CD4-positive, alpha-beta T cell treated with Interleukin-10 for 1 hour (primary cell): Measurements from ENCODE around the gene ESRRA.

Experiments used
- DNase-seq: peaks from one replicate; pipeline ENCODE4 v3.0.0-alpha.2; 2020

ESRRA gene

DNA sequence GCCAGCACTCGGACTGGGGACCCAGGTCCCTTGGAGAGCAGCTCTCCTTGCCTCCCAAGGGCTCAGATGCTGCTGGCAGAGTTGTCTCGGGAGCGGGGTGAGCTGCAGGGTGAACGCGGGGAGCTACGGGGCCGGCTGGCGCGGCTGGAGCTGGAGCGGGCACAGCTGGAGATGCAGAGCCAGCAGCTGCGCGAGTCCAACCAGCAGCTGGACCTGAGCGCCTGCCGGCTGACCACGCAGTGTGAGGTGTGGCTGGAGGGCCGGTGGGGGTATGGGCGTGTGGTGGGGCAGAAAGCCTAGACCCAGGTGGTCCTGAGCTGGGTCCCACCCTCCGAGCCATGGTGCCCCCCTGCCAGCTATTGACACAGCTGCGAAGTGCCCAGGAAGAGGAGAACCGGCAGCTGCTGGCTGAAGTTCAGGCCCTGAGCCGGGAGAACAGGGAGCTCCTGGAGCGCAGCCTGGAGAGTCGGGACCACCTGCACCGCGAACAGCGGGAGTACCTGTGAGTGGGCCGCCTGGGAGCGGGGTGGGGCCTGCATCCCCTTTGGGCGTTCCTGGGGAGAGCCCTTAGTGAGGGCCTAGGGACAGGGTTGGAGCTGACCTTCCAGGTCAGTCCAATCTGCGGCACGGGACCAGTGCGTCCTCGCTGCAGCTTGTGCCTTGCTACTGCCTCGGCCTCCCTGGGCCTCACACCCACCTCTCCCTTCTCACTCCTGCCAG lies 47.8 kb downstream of the ESRRA start:
- no peak for DNase-seq

DNA sequence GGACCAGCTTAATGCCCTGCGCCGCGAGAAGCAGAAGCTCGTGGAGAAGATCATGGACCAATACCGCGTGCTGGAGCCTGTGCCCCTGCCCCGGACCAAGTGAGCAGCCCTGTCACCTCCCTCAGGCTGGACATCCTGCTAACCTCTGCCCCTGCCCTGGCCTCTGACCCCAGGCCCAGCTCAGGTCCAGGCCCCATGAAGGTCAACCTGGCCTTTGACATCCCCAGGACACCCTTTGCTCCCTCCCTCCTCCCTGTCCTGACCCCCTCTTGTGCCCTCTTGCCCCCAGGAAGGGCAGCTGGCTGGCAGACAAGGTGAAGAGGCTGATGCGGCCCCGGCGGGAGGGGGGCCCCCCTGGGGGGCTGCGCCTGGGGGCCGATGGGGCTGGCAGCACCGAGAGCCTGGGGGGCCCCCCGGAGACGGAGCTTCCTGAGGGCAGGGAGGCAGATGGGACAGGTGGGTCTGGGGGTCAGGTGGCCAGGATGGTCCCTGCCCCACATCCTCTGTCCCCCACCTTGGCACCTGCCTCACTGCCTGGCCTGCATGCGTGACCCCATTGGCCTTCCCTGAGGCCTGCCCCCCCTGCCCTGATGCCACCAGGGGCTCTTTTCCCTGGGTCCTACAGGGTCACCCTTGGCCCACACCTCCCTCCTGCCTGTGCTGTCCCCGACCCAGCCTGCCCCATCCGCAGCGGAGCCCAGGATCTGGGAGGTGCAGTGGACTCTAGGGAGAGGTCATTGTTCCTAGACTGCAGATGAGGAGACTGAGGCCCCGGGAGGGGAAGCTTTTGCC lies 48.6 kb downstream of the ESRRA start:
- no peak for DNase-seq

DNA sequence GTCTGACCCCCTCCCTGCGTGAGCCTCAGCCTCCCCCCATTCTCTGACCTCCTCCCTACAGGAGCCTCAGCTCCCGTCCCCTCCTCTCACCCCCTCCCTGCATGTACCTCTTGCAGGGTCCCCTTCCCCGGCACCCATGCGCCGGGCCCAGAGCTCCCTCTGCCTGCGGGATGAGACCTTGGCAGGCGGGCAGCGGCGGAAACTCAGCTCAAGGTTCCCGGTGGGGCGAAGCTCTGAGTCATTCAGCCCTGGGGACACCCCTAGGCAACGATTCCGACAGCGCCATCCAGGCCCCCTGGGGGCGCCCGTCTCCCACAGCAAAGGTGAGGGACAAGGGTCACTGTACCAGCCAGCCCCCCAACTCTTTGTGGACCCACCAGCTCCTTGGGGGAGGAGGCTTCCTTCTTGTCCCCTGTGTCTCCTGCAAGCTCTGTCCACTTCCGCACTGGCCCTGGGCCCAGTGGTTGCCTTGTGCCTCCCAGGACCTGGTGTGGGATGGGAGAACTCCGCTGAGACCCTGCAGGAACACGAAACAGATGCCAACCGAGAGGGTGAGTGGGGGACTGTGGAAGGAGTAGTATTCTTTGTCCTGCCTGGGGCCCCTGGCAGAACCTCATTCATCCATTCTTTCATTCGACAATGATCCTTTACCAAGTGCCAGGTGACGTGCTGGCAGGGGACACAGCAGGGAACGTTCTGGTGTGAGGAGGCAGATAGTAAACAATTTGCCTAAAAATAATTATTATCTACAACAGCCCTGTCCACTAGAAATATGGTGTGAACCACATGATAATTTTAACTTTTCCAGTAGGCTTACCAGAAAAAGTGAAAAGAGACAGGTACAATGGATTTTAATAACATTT lies 50.0 kb downstream of the ESRRA start:
- peak; percentile 38 for DNase-seq

DNA sequence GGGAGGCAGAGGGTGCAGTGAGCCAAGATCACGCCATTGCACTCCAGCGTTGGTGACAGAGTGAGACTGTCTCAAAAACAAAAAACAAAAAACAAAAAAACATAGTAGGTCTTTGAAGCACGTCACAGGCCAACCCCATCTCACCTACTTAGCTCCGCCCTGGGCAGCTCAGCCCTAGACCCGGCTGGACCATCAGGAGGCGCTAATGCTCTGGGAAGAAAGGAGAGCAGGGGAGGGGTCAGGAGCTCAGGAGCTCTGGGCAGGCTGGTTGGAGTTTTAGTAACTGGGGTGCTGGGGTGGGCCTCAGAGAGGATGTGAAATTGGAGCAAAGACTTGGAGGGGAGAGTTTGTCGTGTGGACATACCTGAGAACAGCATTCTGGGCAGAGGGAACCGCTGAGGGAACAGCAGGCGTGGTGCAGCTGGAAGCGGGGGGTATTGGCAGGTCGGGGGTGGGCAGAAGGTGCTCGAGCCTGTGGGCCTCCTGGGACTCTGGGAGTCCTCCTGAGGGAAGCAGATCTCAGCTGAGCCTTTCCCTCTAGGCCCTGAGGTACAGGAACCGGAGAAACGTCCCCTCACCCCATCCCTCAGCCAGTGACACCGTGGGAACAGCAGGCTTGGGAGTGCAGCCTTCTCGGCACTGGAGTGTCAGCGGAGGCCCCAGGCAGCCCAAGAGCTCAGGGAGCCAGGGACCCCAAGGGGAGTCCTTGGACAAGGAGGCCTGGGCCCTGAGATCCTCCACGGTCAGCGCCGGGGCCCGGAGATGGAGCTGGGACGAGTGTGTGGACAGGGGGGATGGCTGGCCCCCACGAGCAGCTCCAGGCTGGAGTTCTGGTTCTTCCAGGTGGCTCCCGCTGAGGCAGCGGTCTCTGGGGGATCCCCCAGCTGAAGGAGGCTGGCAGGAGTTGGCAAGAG lies 51.4 kb downstream of the ESRRA start:
- peak; percentile 41 for DNase-seq

DNA sequence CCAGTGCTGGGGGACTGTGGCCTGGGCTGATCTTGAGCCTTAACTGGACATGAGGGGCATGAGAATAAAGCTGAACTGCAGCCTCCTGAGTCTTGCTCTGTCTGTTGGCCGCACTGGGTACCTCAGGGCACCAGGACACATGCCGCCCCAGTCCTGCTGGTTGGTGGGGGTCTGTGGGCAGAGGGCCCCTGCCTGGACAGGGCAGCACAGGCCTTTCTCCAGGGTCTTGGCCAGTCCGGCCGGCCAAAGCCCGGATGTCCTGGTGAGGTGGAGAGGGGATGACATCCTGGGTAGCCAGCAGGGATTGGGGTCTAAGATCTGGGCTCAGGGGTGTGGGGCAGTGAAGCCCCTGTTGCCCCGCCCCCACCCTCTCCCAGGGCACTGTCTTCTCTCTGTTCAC lies 52.1 kb downstream of the ESRRA start:
- DNase-seq: no peak

DNA sequence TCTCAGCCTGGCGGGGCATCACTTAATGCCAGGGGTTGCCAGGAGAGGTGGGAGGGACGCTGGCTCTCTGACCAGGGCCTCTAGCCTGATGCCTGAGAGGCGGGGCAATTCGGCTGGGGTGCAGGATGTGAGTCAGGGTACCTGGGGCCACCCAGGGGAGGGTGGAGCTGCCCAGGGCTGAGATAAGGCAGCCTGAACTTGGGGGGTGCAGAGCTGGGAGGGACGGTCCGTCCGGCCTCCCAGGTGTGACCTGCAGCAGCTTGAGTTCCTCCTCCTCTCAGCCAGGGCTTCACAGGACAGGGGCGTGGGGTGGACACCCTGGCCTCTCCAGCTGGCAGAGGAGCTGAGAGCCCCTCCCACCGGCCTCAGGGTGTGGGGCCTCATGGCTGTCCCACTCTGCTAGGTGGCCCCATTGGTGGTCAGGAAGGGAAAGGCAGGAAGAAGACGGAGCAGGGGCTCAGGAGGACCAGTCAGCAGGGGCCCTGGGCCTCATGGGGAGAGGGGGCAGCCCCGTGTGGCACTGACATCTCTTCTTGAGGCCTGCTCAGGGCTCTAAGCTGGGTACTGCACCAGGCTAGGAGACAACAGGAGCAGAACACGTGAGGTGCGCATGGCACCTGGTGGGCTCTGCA lies 52.7 kb downstream of the ESRRA start:
- DNase-seq: peak; percentile 26

DNA sequence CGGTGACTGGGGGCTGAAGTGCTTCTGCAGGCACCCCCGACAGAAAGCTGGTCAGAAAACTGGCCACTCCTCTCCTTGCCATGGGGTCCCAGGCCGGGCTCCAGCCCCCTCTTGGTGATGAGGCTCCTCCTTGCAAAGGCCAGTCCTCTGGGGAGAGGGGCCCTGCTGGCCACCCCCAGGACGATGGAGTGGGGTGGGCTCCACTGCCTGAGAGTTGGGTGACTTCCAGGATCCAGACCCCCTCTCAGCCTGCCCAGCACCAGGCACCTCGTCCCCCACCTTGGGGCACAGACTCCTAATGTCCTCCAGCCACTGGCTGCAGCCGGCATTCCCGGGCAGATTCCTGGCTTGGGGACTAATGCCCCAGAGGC lies 53.2 kb downstream of the ESRRA start:
- no peak for DNase-seq

DNA sequence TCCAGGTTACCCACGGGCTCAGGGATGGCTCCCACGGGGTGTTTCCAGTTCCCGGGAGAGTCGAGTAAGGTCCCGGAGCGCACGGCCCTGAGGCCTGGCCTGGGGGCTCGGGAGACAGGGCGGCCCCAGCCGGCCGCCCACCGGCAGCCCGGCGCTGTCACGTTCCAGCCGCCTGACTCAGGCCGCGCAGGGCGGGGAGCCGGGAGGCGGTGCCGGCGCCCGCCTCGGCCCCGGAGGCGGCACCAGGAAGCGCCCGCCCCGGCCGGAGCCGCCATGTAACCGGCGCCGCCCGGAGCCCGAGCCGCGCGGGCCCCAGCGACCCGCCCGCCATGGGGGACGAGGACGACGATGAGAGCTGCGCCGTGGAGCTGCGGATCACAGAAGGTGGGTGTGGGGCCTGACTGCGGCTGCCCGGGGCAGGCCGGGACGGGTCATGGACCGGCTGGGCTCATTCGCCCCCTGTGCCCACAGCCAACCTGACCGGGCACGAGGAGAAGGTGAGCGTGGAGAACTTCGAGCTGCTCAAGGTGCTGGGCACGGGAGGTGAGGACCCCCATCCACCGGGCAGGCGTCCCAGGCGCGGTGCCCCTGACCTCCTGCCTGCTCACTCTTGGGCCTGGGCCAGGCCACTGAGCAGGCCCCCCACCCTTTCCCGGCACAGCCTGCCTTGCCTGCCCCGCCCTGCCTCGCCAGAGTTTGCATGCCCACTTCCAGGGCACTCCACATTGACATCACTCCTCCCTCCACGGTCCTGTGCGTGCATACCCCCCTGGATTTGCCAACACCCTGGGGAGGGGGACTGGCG lies 53.8 kb downstream of the ESRRA start, which contains the start of gene RPS6KA4:
TSS of gene RPS6KA4 (plus strand) at position 256 of the 805 bp plus-strand sequence. CDS start at position 330, 74 bp downstream.
- peak; percentile 47 for DNase-seq

DNA sequence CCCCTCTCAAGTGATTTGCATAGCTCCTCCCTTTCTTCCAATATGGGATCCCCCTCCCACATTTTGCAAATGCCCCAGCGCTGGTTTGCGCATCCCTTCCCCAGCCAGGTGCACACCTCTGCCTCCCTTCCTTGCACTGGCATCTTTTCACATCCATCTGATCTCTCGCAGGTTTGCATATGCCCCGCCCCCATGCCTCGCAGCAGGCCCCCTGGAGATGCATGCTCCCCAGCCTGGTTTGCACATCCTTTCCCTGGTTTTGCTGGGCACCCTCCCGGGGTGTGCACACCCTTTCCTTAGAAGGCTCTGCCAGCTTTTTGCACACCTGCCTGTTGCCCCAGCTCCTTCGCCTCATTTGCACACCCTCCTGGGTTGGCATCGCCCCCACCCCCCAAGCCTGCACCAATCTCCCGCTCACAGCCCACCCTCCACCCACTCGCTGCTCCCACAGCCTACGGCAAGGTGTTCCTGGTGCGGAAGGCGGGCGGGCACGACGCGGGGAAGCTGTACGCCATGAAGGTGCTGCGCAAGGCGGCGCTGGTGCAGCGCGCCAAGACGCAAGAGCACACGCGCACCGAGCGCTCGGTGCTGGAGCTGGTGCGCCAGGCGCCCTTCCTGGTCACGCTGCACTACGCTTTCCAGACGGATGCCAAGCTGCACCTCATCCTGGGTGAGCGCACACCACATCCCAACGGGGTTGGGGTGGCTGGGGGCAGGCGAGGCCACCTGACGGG lies 54.6 kb downstream of the ESRRA start:
- no peak for DNase-seq

DNA sequence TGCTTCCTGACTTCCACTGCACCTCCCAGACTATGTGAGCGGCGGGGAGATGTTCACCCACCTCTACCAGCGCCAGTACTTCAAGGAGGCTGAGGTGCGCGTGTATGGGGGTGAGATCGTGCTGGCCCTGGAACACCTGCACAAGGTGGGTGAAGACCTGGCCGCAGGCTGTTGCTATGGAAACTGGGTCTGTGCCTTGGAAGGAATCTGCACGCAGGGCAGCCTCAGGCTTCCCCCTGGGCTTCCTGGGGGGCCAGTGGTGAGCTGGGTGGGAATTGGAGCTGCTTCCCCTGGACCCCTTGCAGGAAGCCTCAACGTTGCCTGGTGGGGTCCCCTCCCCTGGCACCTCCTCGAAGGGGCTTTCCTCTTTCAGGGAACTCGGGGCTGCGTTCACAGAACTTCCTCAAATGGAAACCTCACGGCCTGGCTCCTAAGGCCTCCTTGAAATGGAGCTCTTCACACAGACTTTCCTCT lies 55.2 kb downstream of the ESRRA start:
- DNase-seq: no peak

DNA sequence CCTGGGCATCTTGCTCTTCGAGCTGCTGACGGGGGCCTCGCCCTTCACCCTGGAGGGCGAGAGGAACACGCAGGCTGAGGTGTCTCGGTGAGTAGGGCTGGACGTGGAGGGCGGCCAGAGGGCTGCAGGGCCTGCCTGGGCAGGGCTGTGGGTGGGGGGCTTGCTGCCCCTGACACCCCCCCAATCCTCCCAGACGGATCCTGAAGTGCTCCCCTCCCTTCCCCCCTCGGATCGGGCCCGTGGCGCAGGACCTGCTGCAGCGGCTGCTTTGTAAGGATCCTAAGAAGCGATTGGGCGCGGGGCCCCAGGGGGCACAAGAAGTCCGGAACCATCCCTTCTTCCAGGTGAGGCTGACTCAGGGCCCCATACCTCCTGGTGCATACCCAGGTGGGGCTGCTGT lies 56.3 kb downstream of the ESRRA start:
- no peak for DNase-seq

DNA sequence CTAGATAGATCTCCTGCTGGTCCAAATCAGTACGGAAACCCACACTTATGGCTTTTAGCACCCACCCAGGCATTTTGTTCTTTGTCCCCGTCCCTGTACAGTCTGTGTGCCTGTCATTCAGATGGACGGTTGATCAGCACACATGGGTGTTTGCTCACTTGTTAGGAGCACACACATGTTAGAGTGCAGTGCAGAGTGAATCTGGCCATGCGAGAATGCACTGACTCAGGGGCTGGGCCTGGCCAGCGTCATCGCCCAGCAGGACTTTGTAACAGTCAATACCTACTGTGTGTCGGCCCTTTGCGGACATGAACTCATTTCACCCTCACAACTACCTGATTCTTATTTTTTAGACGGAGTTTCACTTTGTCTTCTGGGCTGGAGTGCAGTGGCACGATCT lies 57.0 kb downstream of the ESRRA start:
- no peak for DNase-seq

DNA sequence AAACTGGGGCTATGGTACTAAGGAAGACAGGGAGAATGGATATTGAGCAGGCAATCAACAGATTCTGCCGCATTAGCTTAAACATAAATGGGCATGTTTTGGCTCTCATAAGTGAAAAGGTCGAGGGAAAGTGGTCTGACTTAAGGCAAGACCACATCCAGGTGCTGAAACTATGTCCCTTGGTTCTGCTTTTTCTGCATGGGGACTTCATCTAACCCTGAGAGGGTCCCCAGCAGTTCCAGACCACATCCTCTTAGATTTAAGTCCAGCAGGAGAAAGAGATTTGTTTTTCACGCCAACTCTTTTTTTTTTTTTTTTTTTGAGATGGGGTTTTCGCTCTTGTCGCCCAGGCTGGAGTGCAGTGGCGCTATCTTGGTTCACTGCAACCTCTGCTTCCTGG lies 59.1 kb downstream of the ESRRA start:
- no peak for DNase-seq

DNA sequence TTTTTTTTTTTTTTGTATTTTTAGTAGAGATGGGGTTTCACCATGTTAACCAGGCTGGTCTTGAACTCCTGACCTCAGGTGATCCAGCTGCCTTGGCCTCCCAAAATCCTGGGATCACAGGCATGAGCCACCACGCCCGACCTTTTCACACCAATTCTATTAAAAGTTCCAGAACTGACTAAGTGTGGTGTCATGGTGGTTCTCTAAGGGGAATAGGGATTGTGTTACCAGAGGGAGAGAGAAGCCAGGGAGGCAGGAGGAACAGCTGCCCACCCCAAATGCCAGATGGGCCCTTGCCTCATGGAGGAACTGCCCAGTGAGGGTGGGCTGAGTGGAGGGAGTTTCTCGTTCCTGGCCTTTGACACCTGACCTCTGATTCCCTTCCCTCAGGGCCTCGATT lies 59.6 kb downstream of the ESRRA start:
- no peak for DNase-seq
